LNCaP clone FGC (cell line): Measurements from ENCODE around the gene ALAS1.
A peak's percentile ranks its signal among the peaks of the same experiment; 100 is the strongest.

Experiments used
- DNase-seq: peaks from one replicate; pipeline ENCODE4 v3.0.0-alpha.2; 2011; ENCODE audit warnings: low read depth
- H3K4me3 ChIP-seq: 2 replicates; pipeline ENCODE4 v1.5.1; 2011; ENCODE audit warnings: mild to moderate bottlenecking, low read depth, low read length, control low read depth
- TF ChIP-seq, protein P1 (sequence below): IDR thresholded peaks from 2 replicates; pipeline ENCODE4 v1.5.1; 2012; ENCODE audit warnings: mild to moderate bottlenecking; ENCODE audit not compliant: control insufficient read depth, insufficient read depth; ENCODE audit errors: extremely low read depth

Gene ALAS1

DNA sequence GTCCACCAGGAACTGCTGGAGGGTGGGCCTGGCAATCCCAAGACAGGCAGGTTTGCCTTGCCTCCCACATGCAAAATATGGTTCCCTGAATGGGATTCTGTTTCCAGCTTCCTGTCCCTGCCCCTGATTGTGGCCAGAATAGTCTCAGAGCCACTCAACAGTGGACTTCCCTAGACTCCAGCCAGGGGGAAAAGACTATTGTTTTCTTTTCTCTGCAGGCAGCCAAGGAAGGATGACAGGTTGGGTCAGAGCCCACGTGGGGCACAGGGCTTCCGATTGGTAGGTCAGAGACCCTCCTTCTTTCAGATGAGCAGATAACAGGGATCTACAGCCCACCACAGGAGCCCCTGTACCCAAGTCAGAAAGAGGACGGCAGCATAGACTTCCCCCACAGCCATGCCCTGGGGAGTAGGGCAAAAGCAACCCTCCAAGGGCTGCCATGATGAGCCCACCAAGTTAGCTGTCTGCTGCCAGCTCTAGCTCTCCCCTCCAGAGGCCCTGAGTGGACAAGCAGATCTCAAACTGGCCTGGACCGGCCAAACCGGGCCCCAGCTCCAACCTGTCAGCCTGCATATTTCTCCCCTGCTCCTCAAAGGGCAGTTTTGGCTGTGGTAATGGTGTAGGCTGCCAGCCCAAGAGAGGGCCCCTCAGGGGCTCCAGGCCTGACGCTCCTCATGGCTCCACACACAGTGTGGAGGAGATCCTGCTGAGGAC, 21.1 kb downstream of the ALAS1 start:
- DNase-seq = peak; percentile 56
- H3K4me3 ChIP-seq = no peak overlapping the region
- TF ChIP-seq, protein P1, sequence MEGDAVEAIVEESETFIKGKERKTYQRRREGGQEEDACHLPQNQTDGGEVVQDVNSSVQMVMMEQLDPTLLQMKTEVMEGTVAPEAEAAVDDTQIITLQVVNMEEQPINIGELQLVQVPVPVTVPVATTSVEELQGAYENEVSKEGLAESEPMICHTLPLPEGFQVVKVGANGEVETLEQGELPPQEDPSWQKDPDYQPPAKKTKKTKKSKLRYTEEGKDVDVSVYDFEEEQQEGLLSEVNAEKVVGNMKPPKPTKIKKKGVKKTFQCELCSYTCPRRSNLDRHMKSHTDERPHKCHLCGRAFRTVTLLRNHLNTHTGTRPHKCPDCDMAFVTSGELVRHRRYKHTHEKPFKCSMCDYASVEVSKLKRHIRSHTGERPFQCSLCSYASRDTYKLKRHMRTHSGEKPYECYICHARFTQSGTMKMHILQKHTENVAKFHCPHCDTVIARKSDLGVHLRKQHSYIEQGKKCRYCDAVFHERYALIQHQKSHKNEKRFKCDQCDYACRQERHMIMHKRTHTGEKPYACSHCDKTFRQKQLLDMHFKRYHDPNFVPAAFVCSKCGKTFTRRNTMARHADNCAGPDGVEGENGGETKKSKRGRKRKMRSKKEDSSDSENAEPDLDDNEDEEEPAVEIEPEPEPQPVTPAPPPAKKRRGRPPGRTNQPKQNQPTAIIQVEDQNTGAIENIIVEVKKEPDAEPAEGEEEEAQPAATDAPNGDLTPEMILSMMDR = no peak

DNA sequence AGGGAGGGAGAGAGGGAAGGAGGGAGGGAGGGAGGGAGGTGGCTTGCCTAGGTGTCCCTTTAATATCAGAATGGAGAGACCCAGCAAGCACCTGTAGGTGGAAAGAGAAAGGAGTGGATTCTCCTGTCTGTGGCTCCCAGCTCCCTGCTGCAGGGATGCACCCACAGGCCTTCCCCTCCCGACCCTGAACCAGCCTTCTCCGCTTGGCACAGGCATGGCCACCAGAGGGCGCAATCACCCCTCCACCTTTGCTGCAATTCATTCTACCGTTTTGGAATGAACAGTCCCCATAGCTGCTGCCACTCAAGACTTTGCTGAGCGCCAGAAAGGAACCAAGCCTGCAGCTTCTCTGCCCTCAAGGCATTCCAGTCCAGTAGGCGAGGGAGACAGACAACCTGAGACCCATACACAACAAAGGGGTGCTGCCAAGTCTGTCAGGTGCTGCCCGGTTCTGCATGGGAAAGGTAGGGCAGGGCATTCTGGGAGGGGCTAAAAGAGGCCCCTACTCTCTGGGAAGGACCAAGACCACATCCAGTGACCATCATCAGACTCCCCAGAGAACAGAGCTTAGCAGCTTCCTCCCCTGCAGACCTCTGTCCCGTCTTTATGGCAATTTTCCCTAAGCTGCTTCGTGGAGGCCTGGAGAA, 22.5 kb downstream of the ALAS1 start:
- TF ChIP-seq, protein P1 = peak; percentile 93
- peak; percentile 56 for DNase-seq
- no peak overlapping the region for H3K4me3 ChIP-seq

GRCh38 chr3:52221141-52221562, 23.2 kb downstream of the ALAS1 start:
- TF ChIP-seq, protein P1 = no peak
- no peak overlapping the region for H3K4me3 ChIP-seq
- DNase-seq = no peak

GRCh38 chr3:52221563-52222318, 23.8 kb downstream of the ALAS1 start:
- DNase-seq = no peak
- TF ChIP-seq, protein P1 = no peak
- no peak overlapping the region for H3K4me3 ChIP-seq

DNA sequence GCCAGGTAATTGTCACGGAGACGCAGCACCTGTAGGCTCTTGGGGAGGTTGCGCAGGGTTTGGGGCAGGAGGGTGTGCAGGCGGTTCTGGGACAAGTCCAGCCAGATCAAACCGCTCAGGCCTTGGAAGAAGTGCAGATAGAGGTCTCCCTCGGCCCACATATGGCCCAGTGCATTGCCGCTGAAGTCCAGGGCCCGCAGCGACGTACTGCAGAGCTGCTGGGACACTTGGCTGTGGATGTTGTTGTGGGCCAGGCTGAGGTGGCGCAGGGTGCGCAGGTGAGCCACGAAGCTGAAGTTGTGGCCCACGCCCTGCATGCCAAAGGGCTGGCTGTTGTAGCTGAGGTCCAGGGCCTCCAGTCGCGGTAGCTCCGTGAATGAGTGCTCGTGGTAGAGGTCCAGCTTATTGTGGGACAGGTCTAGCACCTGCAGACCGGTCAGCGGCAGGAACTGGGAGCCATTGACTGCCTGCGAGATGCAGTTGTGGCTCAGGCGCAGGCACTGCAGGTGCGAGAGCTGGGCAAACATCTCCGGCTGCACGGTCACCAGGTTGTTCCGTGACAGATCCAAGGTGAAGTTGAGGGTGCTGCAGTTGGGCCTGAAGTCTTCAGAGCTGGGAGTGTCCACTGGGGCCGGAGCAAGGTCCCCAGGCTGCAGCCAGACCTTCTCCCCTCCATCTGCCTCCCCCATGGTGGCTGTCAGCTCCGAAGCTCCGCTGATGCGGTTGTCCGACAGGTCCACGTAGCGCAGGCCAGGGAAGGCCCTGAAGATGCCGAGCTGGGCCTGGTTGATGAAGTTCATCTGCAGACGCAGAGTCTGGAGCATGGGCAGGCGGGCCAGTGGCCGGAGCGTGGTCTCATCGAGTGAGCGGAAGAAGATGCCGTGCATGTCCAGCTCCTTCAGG, 24.6 kb downstream of the ALAS1 start:
- DNase-seq = no peak
- no peak overlapping the region for H3K4me3 ChIP-seq
- TF ChIP-seq, protein P1 = no peak

GRCh38 chr3:52223449-52224408, 25.8 kb downstream of the ALAS1 start:
- H3K4me3 ChIP-seq = no peak overlapping the region
- TF ChIP-seq, protein P1 = no peak
- DNase-seq = no peak
